COLO668 (cell line): ENCODE data around the gene MEI1.
A peak's percentile ranks its signal among the peaks of the same experiment; 100 is the strongest.
"Not testable (repeated sequence)": the region's sequence is repeated elsewhere in the genome, so short reads cannot be mapped to it uniquely, and the experiment has no call there.

Experiments used
- DNase-seq: peaks from one replicate; lab custom pipeline; 2025; ENCODE audit not compliant: unreplicated experiment; lab: John Stamatoyannopoulos, UW

MEI1 gene

GRCh38 chr22:41819257-41819656 is 120.0 kb downstream of the MEI1 start:
- no peak for DNase-seq

DNA sequence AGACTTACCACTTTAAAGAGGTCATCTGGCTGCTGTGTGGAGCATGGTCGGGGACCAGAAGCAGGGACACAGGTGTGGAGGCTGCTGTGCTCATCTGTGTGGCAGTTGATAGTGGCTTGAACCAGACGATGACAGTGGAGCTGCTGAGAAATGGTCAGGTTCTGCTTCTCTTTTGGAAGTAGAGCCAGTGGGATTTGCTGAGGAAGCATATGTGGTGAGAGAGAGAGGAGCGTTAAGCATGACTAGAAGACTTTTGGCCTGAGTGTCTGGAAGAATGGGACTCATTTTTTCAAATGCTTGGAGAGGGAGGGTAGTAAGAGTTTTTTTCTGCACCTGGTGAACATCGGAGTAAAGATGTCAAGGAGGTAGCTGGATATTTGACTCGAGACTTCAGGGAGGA is 121.1 kb downstream of the MEI1 start:
- no peak for DNase-seq

GRCh38 chr22:41821471-41822316 is 122.4 kb downstream of the MEI1 start:
- no peak for DNase-seq

DNA sequence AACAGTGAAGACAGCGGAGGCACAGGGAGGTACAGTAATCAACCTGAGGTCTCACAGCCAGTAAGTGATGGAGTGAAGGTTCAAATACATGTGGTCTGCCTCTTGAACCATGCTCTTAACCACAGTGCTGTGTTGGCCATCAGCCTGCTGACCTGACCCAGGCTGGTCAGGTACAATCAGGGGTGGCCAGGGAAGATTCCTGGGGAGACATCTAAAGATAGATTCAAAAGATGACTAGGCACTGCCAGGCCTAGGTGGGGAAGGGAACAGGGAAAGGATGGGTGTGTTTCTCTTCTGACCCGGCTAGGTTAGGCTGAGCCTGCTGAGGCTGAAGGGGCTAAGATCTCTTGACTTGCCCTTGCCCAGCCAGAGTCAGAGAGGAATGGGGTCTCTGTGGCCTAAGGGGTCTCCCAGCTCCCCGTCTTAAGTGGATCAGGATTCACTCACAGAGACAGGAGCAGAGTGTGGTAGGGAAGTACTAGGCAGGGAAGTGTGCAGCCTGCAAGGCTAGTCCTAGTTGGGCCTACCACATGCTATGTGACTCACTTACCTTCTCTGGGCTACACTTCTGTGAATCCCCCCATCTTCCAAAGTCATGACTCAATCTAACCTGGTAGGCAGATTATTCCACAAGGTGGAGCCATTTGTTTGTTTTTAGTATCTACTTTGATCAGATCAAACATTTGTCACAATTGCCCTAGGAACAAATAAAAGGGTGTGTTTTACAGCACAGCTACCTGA is 123.2 kb downstream of the MEI1 start:
- no peak for DNase-seq

DNA sequence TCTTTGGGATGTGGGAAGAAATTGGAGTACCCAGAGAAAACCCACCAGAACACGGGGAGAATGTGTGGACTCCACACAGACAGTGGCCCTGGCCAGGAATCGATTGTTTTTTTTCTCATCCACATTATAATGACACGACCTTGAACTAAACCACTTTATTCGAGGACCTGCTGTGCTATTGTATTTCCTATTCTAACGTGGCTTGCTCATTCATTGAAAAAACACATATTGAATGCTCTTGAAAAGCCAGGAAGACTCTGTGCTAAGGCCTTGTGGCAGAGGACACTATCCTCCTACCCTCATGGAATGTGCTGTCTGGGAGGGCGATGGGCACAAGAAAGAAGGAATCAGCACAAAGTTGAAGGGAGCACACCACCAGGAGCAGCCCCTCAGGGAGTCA is 124.5 kb downstream of the MEI1 start:
- DNase-seq, result no peak

GRCh38 chr22:41825376-41825775 is 126.1 kb downstream of the MEI1 start:
- no peak for DNase-seq

DNA sequence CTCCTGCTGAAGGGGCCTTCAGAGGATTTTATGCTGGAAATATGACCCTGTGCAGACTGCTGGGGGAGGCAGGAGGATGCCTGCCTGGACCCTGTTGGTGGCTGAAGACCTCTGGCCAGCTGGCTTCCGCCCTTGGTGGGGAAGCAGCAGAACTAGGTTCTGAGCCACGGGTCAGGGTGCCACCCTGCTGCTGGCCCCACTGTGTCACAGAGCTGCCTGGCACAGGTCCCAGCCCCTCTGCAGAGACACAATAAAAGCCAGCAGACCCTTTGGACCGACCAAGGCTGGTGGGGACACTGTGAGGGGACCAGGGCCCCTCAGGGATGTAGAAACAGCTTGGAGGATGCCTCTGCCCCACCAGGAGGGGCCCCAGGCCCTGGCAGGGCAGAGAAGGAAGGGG is 126.7 kb downstream of the MEI1 start:
- DNase-seq, result no peak

- DNase-seq, result no peak
Measured at GRCh38 chr22:41826430-41827383, 127.4 kb downstream of the MEI1 start.

GRCh38 chr22:41827671-41828070 is 128.4 kb downstream of the MEI1 start:
- no peak for DNase-seq

DNA sequence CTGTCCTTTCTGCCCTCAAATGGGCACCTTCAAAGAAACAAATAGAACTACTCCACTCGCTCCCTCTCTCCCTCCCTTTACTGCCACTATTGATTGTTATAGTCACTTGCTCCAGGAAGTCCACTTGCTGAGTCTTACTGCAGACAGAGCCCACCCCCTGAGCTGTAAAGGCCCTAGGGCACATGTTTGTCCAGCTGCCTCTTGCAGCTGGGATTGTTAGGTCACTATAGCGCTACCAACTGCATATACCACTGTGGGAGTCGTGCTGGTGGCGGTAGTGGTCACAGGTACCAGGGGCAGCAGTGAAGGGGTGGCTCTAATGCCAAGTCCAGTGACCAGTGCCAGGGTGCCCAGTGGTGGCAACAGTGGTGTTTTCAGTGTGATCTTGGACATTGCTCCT is 129.2 kb downstream of the MEI1 start:
- DNase-seq, result peak; percentile 89

DNA sequence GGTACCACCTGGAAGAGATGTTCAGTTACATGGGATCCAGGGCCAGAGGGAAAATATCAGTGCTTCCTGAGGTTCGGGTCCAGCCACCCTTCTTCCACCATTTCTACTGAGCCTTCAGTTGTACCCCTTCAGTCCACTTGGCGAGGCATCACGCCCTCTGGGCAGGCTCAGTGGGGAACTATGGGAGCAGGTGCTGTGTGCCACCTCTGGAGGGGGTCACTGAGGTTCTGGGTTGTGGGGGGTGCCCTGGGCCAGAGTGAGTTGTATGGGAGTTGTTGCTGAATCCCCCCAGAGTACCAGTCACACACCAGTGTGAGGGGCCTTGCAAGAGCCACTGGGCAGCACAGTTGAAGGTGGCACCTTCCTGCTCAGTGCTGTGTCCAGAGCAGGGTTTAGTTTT is 130.9 kb downstream of the MEI1 start:
- peak; percentile 12 for DNase-seq

GRCh38 chr22:41831383-41831782 is 132.1 kb downstream of the MEI1 start:
- no peak for DNase-seq

- no peak for DNase-seq
Measured at GRCh38 chr22:41831828-41832552, 132.7 kb downstream of the MEI1 start.

- peak; percentile 99 for DNase-seq
Measured at GRCh38 chr22:41832553-41833368, 133.5 kb downstream of the MEI1 start, which contains the start of gene SREBF2. SREBF2 (plus strand) TSS chr22:41833105; CDS start chr22:41833271, 166 bp downstream.

DNA sequence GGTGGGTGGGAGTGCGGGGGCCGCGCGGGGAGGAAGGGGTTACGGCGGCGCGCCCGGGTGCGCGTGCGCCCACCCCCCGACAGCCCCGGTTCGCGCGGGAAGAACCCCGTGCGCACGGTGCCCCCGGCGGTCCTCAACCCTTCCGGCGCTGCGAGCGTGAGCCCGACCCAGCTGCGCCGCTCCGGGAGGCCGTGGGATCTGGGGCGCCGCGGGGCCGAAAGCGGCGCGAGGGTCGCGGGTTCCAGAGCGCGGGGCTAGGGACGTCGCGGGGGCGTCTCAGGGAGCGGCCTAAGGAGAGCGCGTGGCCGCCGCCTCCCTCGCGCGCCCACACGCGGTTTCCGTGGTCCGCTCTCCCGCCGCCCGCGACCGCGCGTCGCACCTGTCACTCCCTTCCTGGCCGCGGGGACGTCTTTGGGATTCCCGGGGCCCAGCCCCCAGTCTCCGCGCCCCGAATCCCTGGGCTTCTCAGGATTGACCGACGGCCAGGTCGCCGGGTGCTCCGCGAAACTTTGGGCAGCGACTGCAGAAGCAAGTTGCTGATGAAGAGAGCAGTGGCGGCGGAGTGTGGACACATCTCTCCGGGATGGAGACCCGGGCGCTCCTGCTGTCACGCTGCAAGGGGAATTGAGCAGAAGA is 134.2 kb downstream of the MEI1 start:
- DNase-seq, result peak; percentile 73

GRCh38 chr22:41834005-41834944 is 135.0 kb downstream of the MEI1 start:
- DNase-seq, result no peak

- not testable (repeated sequence) for DNase-seq
Measured at GRCh38 chr22:41835462-41835861, 136.2 kb downstream of the MEI1 start.

GRCh38 chr22:41836551-41836950 is 137.2 kb downstream of the MEI1 start:
- DNase-seq, result no peak
